ENCODE measurements around the gene FBRSL1.

DNA sequence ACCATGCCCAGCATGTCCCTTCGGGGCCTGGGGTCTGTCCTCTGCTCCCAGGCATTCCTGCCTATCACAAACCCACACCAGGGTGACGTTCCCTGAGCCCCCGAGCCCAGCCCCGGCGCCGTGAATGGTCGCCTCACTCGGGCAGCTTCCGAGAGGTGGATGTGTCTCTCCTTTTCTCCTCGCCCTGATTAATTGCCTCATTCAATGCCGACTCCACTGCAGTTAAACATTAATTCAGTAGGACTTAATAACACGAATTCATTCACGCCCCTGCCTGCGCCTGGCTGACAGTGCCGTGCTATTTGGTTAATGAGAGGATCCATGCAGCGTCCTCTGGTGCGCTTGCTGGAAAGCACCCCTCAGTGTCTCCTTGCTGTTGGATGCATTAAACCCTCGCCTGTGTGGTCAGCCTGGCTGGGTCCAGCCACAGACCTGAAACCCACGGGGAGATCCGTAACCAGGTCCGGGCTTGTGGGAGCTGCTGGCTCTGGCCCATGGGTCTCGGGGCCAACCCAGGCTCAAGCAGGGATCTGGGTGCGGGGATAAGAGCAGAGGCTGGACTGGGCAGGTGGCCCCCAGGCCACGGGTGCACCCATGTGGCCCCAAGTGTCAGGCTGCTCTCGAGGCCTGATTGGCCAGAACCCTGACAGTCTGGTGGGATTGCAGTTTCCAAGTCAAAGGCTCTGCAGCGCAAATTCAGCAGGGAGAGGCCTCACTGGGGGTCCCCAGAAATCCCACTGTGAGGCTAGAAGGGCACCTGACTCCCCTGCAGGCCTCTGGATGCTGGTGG, 55.4 kb downstream of the FBRSL1 start:
- TF ChIP-seq, protein P1, sequence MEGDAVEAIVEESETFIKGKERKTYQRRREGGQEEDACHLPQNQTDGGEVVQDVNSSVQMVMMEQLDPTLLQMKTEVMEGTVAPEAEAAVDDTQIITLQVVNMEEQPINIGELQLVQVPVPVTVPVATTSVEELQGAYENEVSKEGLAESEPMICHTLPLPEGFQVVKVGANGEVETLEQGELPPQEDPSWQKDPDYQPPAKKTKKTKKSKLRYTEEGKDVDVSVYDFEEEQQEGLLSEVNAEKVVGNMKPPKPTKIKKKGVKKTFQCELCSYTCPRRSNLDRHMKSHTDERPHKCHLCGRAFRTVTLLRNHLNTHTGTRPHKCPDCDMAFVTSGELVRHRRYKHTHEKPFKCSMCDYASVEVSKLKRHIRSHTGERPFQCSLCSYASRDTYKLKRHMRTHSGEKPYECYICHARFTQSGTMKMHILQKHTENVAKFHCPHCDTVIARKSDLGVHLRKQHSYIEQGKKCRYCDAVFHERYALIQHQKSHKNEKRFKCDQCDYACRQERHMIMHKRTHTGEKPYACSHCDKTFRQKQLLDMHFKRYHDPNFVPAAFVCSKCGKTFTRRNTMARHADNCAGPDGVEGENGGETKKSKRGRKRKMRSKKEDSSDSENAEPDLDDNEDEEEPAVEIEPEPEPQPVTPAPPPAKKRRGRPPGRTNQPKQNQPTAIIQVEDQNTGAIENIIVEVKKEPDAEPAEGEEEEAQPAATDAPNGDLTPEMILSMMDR (IDR thresholded peaks at IDR 0.05): no peak
- no peak for TF ChIP-seq EZH2 (IDR thresholded peaks at IDR 0.05; ENCODE audit: borderline replicate concordance, insufficient read depth, low read depth, low read length, poor library complexity, severe bottlenecking)
